GM18909 (cell line): ENCODE results near the gene JSRP1.
A peak's percentile ranks its signal among the peaks of the same experiment; 100 is the strongest.
"Not testable (repeated sequence)": the region's sequence is repeated elsewhere in the genome, so short reads cannot be mapped to it uniquely, and the experiment has no call there.

ENCODE experiments used
- ATAC-seq: cut with Tn5 transposase; IDR thresholded peaks from one replicate; pipeline ENCODE4 v1.9.1; 2021; ENCODE audit warnings: mild to moderate bottlenecking; ENCODE audit not compliant: unreplicated experiment, poor library complexity

Gene JSRP1

DNA sequence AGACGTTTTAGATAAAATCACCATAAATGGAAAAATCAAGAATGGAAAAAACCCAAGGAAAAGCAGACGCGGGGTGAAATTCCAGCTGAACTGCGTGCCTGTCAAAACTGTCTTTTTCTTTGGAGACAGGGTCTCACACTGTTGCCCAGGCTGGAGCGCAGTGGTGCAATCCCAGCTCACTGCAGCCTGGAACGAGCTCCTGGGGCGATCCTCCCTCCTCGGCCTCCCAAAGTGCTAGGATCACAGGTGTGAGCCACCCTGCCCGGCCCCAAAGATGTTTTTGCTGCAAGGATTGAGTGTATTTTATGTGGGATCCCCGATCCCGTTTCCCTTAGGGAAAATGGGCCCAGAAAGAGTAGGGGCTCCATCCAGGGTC is 26.6 kb upstream of the JSRP1 start:
- no peak for ATAC-seq

DNA sequence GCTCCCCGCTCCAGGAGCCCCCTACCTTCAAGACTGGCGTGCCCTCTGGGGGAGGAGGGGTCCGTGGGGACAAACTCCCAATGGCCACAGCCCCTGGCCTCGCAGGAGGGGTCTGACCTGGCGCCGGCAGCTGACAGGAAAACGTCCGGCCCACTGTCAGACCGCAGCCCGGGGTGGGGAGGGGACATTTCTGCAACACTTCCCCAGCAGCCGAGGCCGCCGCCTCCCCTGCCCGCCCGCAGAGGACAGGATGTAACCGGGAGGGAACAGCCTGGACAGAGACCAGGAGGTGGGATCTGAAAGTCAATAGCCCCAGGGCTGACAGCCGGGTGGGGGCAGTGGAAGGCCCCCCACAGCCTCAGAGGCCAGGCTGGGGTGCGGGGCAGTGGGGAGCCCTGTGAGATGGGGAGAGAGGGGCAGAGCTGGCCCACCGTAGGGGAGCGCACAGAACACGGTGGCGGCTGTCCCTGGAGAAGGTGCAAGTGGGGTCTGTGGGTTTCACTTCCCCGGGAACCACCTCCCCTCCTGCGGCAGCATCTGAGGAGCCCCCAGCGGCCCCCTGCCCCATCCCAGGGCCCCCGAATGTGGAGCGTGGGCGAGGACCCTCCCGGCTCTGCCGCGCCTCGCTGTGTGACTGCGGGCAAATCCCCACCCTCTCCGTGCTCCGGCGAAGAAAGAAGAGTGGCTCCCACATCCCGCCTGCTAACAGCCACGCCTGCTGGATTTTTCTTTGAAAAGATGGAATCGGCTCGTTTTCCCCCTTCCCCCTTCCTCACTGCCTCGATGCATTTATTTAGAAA is 26.0 kb upstream of the JSRP1 start, which contains the start of gene PEAK3:
TSS of gene PEAK3 (minus strand) at position 114 of the 800 bp plus-strand sequence. CDS start 1,244 bp downstream, outside the sequence.
- no peak for ATAC-seq

DNA sequence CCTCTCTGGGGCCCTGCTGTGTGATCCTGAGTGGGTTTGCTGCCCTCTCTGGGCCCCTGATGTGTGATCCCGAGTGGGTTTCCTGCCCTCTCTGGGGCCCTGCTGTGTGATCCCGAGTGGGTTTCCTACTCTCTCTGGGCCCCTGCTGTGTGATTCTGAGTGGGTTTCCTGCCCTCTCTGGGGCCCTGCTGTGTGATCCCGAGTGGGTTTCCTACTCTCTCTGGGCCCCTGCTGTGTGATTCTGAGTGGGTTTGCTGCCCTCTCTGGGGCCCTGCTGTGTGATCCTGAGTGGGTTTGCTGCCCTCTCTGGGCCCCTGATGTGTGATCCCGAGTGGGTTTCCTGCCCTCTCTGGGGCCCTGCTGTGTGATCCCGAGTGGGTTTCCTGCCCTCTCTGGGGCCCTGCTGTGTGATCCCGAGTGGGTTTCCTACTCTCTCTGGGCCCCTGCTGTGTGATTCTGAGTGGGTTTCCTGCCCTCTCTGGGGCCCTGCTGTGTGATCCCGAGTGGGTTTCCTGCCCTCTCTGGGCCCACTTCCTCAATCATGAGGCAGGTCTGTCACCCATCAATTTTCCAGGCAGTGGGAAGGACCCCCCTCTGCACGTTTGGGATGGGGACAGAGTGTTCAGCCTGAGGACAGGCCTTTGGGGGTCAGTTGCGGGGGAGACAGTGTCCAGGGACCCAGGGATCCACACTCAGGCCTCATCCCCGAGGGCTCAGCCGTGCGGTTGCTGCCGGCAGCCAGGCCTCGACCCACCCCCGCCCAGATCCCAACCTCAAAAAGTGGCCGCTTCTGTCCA is 25.2 kb upstream of the JSRP1 start:
- ATAC-seq = not testable (repeated sequence)

DNA sequence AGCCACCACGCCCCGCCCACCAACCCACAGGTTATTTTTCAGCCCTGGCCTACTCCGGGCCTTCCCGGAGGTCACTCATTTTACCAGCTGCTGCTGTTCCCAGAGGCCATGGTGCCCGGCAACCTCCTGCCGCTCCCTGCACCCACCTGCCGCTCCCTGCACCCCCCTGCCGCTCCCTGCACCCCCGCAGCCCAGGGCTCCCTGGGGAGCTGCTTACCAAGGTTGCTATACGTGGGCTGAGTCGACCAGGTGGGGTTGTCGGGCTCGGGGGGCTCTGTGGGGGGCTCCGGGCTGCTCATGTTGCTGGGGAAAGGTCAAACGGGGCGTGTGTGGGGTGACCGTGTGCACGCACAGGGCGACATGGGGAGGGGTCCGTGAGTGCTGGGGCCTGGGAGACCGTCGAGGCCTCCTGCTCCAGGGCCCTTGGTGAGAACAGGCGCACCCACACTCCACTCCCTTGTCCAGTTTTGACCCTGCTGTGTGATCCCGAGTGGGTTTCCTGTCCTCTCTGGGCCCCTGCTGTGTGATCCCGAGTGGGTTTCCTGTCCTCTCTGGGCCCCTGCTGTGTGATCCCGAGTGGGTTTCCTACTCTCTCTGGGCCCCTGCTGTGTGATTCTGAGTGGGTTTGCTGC is 24.5 kb upstream of the JSRP1 start:
- no peak for ATAC-seq

DNA sequence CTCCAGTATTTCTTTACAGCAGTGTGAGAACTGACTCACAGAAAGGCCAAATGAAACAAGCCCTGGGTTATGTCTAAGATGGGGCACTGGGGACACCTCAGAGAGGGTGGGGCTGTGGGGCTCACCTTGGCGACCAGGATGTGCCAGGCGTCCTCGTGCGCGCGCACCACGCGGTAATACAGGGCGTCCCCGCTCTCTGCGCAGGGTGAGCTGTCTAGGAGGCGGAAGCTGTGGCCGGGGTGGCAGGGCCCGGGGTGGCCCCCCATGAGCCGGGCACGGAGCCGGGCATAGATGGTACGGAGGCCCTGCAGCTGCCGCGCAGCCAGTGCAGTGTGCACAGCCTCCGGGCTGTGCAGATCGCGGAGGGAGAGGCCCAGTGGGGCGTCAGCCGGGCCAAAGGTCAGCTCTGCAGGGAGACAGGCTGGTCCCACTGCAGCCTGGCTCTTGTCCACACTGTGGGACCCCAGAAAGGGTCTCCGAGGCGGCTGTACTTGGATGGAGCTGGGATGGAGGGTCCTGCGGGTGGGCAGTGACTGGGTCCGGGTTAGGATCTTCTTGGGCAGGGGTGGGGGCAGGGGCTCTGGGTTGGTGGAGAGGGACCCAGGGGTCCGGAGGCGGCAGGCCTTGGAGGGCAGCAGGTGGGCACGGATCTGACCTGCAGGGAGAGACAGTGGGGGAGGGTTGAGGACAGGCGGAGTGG is 22.4 kb upstream of the JSRP1 start:
- ATAC-seq = no peak

DNA sequence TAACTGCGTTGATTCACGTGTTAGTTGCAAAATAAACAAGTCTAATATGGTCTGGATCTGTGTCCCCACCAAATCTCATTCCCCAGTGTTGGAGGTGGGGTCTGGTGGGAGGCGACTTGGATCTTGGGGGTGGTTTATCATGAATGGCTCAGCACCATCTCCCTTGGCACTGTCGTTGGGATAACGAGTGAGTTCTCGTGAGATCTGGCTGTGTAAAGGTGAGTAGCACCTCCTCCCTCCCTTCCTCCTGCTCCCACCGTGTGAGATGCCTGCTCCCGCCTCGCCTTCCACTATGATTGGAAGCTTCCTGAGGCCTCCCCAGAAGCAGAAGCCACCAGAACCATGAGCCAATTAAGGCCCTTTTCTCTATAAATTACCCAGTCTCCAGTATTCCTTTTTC is 20.9 kb upstream of the JSRP1 start:
- no peak for ATAC-seq

DNA sequence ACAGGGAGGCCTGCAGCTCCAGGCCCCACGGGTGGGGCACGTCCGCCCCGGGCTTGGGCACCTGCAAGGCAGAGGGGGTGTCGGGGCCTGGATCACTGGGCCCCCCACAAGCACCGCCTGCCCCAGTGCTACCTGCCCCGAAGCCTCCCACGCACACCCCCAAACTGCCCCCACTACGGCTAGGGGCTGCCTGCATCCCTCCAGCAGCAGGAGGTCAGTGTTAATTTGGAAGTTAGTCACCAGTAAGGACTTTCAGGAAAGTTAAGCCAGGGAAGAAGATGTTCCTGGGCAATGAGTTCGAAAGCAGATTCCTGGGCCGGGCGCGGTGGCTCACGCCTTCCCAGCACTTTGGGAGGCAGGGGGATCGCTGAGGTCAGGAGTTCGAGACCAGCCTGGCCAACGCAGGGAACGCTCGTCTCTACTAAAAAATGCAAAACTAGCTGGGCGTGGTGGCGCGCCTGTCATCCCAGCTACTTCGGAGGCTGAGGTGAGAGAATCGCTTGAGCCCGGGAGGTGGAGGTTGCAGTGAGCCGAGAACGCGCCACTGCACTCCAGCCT is 20.3 kb upstream of the JSRP1 start:
- ATAC-seq = no peak

DNA sequence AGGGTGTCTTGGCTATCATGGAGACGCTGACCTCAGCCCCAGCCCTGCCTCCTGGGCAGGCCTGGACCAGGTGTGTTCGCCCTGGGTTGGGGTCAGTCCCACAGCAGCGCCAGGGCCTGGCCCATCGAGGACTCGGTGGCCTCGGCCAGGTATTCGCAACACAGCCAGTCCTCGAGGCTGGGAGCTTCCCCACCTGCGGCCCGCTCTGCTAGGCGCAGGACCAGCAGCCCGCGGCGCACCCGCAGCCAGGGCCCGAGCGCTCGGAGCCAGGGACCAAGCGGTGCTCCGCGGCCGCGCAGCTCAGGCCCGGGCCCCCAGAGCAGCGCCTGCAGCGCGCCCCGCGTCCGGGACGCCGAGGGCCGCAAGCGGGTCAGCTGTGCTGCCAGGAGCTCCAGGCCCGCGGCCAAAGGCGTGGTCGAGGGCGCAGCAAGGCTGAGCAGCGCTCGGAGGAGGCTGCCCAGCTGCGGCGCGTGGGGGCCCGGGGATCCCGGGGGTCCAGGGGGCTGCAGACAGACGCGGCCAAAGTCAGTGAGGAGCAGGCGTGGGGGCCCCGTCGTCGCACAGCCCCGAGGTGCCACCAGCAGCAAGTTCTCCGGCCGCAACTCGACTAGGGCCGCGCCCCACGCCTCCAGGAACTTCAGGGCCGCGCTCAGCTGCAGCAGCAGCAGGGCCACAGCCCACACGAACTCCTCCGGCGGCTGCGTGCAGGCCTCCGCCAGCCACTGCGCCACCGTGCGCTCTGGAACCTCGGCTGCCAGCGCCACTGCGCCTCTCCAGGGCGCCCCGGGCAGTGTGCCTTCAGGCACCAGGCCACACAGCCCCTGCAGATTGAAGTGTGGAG is 19.6 kb upstream of the JSRP1 start:
- no peak for ATAC-seq

DNA sequence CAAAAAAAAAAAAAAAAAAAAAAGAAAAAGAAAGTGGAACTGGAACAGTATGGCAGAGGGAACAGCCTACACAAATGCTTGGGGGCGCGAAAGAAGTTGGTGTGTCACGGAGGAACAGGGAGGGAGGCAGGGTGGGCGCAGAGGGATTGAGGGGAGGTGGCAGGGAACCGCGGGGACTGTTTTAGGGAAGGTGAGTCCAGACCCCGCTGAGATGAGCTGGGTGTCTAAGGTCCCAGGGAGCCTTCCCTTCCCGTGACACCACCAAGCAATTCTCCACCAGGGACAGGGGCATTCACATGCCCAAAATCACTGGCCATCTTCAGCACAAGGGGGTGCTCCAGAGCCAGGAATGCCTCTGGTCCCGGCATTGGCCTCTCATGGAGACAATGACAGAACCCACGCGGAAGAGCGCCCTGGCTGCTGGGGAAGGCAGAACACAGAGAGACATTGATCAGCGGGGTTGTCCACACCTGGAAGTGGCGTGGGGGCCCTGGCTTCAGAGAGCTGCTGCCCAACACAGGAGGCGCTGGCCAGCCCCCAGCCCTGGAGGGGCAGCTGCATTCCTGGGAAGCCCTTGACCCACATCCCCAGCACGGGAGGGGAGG is 18.8 kb upstream of the JSRP1 start:
- ATAC-seq = no peak

DNA sequence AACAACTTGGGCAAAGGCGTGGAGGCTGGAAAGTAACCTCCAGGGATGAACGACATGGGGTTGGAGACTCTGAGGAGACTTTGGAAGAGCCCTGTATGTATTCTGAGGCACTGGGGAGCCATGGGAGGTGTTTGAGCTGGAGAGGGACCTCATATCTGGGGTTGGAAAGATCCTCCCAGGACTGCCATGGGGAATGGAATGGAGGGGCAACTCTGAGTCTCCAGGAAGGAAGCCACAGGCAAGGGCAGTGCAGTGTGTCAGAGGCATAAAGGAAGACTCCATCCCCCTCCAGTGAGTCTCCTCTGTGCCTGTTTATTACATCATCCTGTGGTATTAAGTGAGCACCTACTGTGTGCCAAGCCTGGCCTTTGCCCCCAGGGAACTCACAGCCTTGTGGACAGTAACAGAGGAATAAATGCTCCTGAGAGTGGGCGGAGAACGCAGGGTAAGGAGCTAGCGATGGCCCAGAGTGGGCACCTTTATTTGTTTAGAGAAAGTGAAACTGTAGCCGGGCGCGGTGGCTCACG is 18.0 kb upstream of the JSRP1 start:
- ATAC-seq = no peak

DNA sequence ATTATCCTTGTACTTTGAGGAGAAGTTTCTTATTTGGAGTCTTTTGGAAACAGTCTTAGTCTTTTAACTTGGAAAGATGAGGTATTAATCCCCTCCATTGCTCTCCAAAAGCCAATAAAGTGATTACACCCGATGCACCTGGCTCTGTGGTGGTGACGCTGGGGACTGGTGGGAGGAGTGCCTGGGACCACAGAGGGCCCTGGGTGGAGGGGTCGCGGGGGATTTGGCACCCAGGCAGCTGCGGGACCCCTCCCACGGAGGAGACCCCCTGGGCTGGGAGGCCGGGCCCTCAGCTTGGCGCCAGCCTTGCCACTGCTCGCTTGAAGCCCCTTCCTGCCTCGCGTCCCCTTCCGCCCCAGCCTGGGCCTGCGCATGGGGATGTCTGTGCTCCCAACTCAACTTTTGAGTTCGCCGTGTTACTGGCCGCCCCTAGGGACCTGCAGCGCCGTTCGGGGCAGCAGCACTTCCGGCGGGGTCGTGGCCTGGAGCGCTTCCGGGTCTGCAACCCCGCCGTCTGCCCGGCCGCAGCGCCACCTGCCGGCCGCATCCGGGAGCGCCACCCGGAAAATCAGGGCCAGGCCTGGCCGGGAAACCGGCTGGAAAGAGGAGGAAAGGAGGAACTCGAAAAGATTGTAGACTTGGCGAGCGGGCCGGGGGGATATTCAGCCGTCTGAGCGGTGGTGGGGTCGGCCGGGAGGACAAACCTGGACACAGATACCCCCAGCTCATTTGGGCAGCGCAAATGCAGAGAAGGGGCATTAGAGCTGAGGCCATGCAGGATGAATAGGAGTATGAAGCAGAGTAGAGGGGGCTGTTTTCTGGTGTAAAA is 17.4 kb upstream of the JSRP1 start:
- ATAC-seq = no peak

DNA sequence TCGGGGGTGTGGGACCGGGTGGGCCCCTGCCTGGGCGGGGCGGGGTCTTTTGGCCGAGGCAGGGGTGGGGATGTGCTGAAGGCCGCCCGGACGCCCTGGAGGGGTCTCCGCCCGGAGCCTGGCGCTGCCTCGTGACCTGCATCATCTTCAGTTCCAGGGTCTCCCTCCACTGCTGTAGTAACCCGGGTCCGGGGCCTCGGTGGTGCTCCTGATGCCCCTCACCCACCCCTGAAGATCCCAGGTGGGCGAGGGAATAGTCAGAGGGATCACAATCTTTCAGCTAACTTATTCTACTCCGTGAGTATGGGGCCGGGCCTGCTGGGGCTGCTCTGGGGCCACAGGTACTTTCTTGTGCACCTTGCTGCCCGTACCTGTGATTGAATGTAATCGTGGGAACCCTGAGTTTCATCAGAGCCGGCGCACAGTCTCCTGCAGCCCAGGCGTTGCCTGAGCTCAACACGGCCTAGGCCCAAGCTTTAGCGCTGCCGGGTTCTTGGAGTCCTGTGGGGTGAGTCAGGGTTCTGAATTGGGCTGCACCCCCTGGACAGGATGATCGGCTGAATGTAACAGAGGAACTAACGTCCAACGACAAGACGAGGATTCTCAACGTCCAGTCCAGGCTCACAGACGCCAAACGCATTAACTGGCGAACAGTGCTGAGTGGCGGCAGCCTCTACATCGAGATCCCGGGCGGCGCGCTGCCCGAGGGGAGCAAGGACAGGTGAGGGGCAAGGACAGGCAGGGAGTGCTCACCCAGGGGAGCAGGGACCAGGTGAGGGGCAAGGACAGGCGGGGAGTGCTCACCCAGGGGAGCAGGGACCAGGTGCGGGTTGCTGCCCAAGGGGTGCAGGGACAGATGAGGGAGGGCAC is 15.3 kb upstream of the JSRP1 start:
- ATAC-seq = no peak

DNA sequence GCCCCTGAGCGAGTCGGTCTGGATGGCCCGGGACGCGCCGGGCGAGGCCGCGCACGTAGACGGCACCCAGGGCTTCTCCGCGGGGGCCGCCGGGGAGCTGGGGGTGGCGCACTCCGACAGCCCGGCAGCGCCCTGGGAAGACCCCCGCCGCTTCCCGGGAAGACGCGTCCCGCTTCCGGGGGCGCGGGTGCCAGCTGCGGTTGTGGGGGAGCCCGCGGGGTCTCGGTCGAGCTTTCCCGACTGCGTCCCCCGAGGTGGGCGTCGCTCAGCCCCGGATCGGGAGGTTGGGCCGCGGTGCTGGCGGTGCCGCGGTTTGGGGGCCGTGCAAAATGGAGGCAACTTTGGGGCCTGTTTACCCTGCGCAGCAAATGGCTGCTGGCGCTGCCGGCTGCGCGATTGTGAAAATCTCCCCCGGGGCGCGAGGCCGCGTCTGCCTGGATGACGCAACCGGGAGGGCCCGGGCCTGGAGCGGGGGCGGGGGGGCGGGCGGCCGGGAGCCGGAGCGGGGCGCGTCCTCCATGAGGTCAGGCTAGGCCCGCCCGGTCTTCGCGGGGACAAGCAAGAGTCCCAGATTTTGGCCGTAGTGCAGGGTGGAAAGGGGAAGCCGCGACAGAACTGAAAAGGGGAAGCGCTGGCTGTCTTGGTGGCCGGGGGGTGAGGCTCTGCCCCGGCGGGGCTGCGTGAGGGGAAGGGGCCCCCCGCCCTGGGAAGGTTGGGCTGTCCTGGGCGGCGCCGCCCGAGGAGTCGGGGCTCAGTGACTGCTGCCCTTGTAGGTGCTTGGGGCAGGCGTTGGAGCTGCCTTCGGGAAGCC is 14.4 kb upstream of the JSRP1 start:
- ATAC-seq = no peak

DNA sequence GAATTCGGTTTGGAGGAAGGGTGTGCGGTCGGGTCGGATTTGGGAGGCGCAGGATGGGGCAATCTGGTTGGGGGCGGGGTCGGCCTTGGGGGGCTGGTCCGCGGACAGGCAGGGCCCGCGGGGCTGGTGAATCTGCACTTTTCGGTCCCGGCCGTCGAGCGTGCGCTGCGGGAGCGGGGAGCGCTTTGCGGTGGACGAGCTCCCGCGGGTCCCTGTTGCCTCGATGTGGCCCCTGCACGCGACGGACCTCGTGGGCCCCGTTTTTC is 13.9 kb upstream of the JSRP1 start:
- no peak for ATAC-seq

DNA sequence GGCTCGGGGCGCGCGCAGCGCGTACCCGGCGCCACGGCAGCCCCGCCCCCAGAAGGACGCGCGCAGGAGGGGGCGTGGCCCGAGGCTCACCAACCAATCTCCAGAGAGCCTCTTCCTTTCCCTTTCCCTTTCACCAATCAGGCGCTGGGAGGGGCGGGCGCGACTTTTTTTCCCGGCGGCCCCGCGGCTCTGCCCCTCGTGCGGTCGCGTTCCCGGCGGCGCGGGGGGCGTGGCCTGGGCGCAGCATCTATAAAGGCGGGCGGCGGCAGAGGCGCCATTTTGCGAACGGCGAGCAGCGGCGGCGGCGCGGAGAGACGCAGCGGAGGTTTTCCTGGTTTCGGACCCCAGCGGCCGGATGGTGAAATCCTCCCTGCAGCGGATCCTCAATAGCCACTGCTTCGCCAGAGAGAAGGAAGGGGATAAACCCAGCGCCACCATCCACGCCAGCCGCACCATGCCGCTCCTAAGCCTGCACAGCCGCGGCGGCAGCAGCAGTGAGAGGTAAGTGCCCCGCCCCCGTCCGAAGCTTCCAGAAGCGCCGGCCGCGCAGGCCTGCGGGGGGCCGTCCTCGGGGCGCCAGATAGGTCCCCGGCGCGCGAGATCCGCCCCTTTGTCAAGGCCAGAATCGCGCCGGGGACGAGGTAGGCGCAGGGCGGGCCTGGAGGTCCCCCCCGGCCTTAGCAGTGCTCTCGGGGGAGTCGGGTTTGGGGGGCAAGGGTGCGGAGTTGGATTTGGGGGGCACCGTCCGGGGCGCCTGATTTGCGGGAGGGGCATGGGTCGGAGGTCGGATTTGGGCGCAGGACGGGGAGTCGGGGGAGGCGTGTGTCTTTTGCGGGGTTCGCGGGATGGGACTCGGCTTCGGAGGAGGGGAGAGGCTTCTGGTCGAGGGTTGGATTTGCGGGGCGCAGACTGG is 13.3 kb upstream of the JSRP1 start:
- ATAC-seq = peak; percentile 58
